Measurements from ENCODE around the gene CAB39. TPM values are rescaled to one million over a fixed set of nuclear protein-coding genes. Genes with fewer than 3 reads are reported as not detected.

CAB39 gene
- total RNA-seq, 1 donor from 2014 or later: 168 TPM

- intact Hi-C loops (cut with micrococcal nuclease): no loop called here
- peaks cover 24% of the 10 kb centered on the region for H3K4me1 Mint-ChIP-seq
- H3K9me3 Mint-ChIP-seq: no peaks in the 10 kb centered on the region
- peak; percentile 65 for DNase-seq
- peaks cover 48% of the 10 kb centered on the region for H3K27me3 Mint-ChIP-seq
- no peak overlapping the region for H3K27ac Mint-ChIP-seq
- H3K4me3 Mint-ChIP-seq: peak overlapping the region; percentile 83
- H3K36me3 Mint-ChIP-seq (ENCODE audit: low read depth): no peaks in the 10 kb centered on the region
These were observed 153.4 kb downstream of the CAB39 start for GRCh38 chr2:230865766-230866755.

GRCh38 chr2:230866756-230867523, 154.3 kb downstream of the CAB39 start:
- Mint-ChIP-seq H3K4me1 (peaks cover 17% of the 10 kb centered on the region), H3K27ac (no peak overlapping the region), H3K27me3 (peaks cover 41% of the 10 kb centered on the region), H3K4me3 (peak overlapping the region; percentile 34), H3K36me3 (ENCODE audit: low read depth) (no peaks in the 10 kb centered on the region), H3K9me3 (no peaks in the 10 kb centered on the region)
- DNase-seq: no peak
- intact Hi-C loops (cut with micrococcal nuclease): no loop called here

GRCh38 chr2:230868161-230868946, 155.7 kb downstream of the CAB39 start:
- intact Hi-C loops (cut with micrococcal nuclease): no loop called here
- Mint-ChIP-seq H3K36me3 (ENCODE audit: low read depth) (no peaks in the 10 kb centered on the region), H3K27me3 (peaks cover 29% of the 10 kb centered on the region), H3K4me3 (no peak overlapping the region), H3K27ac (no peak overlapping the region), H3K4me1 (peaks cover 19% of the 10 kb centered on the region), H3K9me3 (no peaks in the 10 kb centered on the region)
- DNase-seq: no peak

GRCh38 chr2:230868947-230869913, 156.6 kb downstream of the CAB39 start:
- intact Hi-C loops (cut with micrococcal nuclease): no loop called here
- Mint-ChIP-seq H3K27ac (no peak overlapping the region), H3K9me3 (no peaks in the 10 kb centered on the region), H3K36me3 (ENCODE audit: low read depth) (no peaks in the 10 kb centered on the region), H3K27me3 (peaks cover 20% of the 10 kb centered on the region), H3K4me3 (no peak overlapping the region), H3K4me1 (peaks cover 18% of the 10 kb centered on the region)
- DNase-seq: no peak

- Mint-ChIP-seq H3K27ac (no peak overlapping the region), H3K4me3 (no peak overlapping the region), H3K27me3 (peaks cover 17% of the 10 kb centered on the region), H3K36me3 (ENCODE audit: low read depth) (no peaks in the 10 kb centered on the region), H3K4me1 (peaks cover 19% of the 10 kb centered on the region), H3K9me3 (no peaks in the 10 kb centered on the region)
- intact Hi-C loops (cut with micrococcal nuclease): no loop called here
- no peak for DNase-seq
These were observed 157.4 kb downstream of the CAB39 start for GRCh38 chr2:230869914-230870543.

Other genes starting within 250 kb of the CAB39 start
- gene ITM2C, start 152.1 kb downstream of the CAB39 start, total RNA-seq: 8.3 and 10.3 TPM in 2 replicates
- gene GPR55, start 212.4 kb downstream of the CAB39 start, total RNA-seq: 0.23 and 0.38 TPM in 2 replicates

All from activated CD4-positive, alpha-beta T cell treated with anti-CD3 and anti-CD28 coated beads, Interleukin-2, amount 10 ng/mL, durations not matched to agents 24 days and 14 days (primary cell).